HG03060 (cell line): ENCODE measurements around the gene NPEPPS.

Experiments used
- ATAC-seq: cut with Tn5 transposase; IDR thresholded peaks from one replicate; pipeline ENCODE4 v1.9.1; 2021; ENCODE audit warnings: low read depth, moderate number of reproducible peaks; ENCODE audit not compliant: unreplicated experiment

The NPEPPS gene

GRCh38 chr17:47660064-47660492, 129.2 kb downstream of the NPEPPS start:
- no peak for ATAC-seq

- ATAC-seq: peak; percentile 56
Observed at GRCh38 chr17:47663912-47664623, 133.2 kb downstream of the NPEPPS start.

GRCh38 chr17:47664624-47664941, 133.7 kb downstream of the NPEPPS start:
- ATAC-seq: no peak

GRCh38 chr17:47665655-47666054, 134.7 kb downstream of the NPEPPS start:
- ATAC-seq: no peak

- ATAC-seq: no peak
Observed at GRCh38 chr17:47669081-47669480, 138.2 kb downstream of the NPEPPS start.

GRCh38 chr17:47670064-47670463, 139.2 kb downstream of the NPEPPS start:
- no peak for ATAC-seq
